GM23248 (cell line): Measurements from ENCODE around the gene CLDN24. TPM values are rescaled to one million over a fixed set of nuclear protein-coding genes. Genes with fewer than 3 reads are reported as not detected.

ENCODE experiments used
- DNase-seq: peaks from one replicate; pipeline ENCODE4 v3.0.0-alpha.2; 2015
- H2AFZ ChIP-seq: fragments of 200-600 bp; sonication (generic); 2 replicates; pipeline ENCODE4 v1.6.1; 2016; ENCODE audit warnings: antibody characterized with exemption
- H3F3A ChIP-seq: fragments of 200-600 bp; sonication (generic); 2 replicates; pipeline ENCODE4 v1.6.1; 2016; ENCODE audit warnings: mild to moderate bottlenecking, antibody characterized with exemption, mixed run types; ENCODE audit not compliant: insufficient read depth
- H3K27ac ChIP-seq: fragments of 200-600 bp; sonication (generic); 2 replicates; pipeline ENCODE4 v1.5.1; 2016; ENCODE audit warnings: mild to moderate bottlenecking
- H3K27me3 ChIP-seq: fragments of 200-600 bp; sonication (generic); replicated peaks from 2 replicates; pipeline ENCODE4 v1.6.1; 2016; ENCODE audit warnings: mild to moderate bottlenecking; ENCODE audit not compliant: insufficient read depth
- H3K36me3 ChIP-seq: fragments of 200-600 bp; sonication (generic); 2 replicates; pipeline ENCODE4 v1.6.1; 2016; ENCODE audit warnings: low read depth, mild to moderate bottlenecking
- H3K4me1 ChIP-seq: fragments of 200-600 bp; sonication (generic); 2 replicates; pipeline ENCODE4 v1.6.1; 2016; ENCODE audit warnings: mild to moderate bottlenecking; ENCODE audit not compliant: insufficient read depth
- H3K4me2 ChIP-seq: fragments of 200-600 bp; sonication (generic); one replicate; pipeline ENCODE4 v1.6.1; 2016; ENCODE audit warnings: mild to moderate bottlenecking; ENCODE audit not compliant: unreplicated experiment
- H3K4me3 ChIP-seq: fragments of 200-600 bp; sonication (generic); 2 replicates; pipeline ENCODE4 v1.5.1; 2016; ENCODE audit warnings: mild to moderate bottlenecking
- H3K79me2 ChIP-seq: fragments of 200-600 bp; sonication (generic); 2 replicates; pipeline ENCODE4 v1.6.1; 2016; ENCODE audit warnings: mild to moderate bottlenecking; ENCODE audit not compliant: insufficient read depth
- H3K9ac ChIP-seq: fragments of 200-600 bp; sonication (generic); 2 replicates; pipeline ENCODE4 v1.6.1; 2016; ENCODE audit warnings: mild to moderate bottlenecking
- H3K9me2 ChIP-seq: fragments of 200-600 bp; sonication (generic); 2 replicates; pipeline ENCODE4 v1.6.1; 2016; ENCODE audit warnings: mixed run types, mild to moderate bottlenecking, moderate library complexity; ENCODE audit not compliant: insufficient read depth
- H3K9me3 ChIP-seq: fragments of 200-600 bp; sonication (generic); one replicate; pipeline ENCODE4 v1.6.1; 2017; ENCODE audit warnings: low read depth
- H4K20me1 ChIP-seq: fragments of 200-600 bp; sonication (generic); 2 replicates; pipeline ENCODE4 v1.6.0; 2016; ENCODE audit not compliant: insufficient read depth
- EZH2 ChIP-seq: fragments of 200-600 bp; sonication (generic); IDR thresholded peaks from 2 replicates; pipeline ENCODE4 v1.6.1; 2018; ENCODE audit warnings: antibody characterized with exemption, mild to moderate bottlenecking; ENCODE audit not compliant: insufficient read depth, poor library complexity, severe bottlenecking
- EZH2phosphoT487 ChIP-seq: fragments of 200-600 bp; sonication (generic); IDR thresholded peaks from 2 replicates; pipeline ENCODE4 v1.6.1; 2018; ENCODE audit warnings: antibody characterized with exemption, moderate library complexity, mild to moderate bottlenecking, low read depth; ENCODE audit not compliant: insufficient read depth
- WGBS, 2 experiments: methylation state at CpG; one replicate each; pipeline ENCODE4 v1.1.6; 2015 to 2017; ENCODE audit warnings: low lambda C conversion rate in 2 of 2, low coverage in 1 of 2; ENCODE audit errors: missing lambda C conversion rate in 2 of 2; 5-methylcytosine and 5-hydroxymethylcytosine counted together
- in situ Hi-C: fragments of 300-500 bp; cut with MboI; formaldehyde crosslinking; loops from 2 replicates; pipeline ENCODE4 v1.15.0; 2020
- polyA plus RNA-seq: library from polyadenylated mRNA; unstranded; fragments of >200 nt; fragmentation: Nextera tagmentation; extraction: Ambion mirVana; gene quantifications from 2 replicates; pipeline ENCODE4 v1.2.1, GENCODE V29; 2016
- total RNA-seq: library from RNA; depleted of rRNA; stranded (reverse); fragments of >200 nt; shearing (Covaris generic); gene quantifications from 2 replicates; pipeline ENCODE4 v1.2.3, GENCODE V29; 2014

Gene CLDN24
- total and polyA plus RNA-seq, 2 experiments from 2014 or later = not detected

DNA sequence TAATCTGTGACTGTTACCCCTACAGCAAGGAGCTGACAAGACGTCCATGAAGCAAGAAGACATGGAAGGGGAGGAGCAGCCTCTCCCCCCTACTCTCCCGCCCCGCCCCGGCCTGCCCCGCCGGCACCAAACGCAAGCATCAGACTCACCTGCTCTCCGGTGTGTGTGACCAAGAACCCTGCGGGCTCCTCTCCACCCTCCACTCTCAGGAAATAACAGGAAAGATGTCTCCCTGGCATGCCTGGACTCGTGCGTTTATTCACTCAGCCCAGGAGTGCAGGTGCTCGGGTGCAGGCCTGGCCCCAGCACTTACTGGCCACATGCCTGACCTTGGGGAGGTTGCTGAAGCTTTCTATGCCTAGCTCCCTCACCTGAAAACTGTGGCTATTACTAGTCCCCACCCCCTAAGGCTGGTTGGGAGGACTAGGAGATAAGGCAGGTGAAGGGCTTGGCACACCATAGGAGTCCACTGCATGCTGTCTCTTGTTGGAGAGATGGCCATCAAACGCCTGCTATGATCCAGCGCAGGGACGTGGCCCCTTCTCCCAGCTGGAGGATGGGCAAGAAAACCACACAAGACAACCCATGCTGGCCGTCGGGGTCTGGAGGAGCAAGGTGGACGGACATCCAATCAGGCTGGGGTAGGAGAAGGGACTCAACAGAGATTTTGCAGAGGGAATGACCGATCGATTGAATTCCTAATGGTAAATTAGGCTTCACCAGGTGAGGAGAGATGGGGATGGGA, 34.9 kb upstream of the CLDN24 start:
- WGBS, 2 experiments = 92 to 96% methylated on average over 18 to 20 of the region's 20 CpGs
- TF ChIP-seq EZH2phosphoT487 = no peak
- no peak for TF ChIP-seq EZH2
- H3K27me3 ChIP-seq = no peaks in the 10 kb centered on the region
- H3K9me3 ChIP-seq = no peaks in the 10 kb centered on the region
- no peak overlapping the region for H3K9ac ChIP-seq
- H3K4me3 ChIP-seq = no peak overlapping the region
- no peak overlapping the region for H2AFZ ChIP-seq
- H4K20me1 ChIP-seq = no peaks in the 10 kb centered on the region
- H3K79me2 ChIP-seq = no peaks in the 10 kb centered on the region
- no peaks in the 10 kb centered on the region for H3K36me3 ChIP-seq
- H3K4me2 ChIP-seq = no peak overlapping the region
- in situ Hi-C loops = no loop called here
- peaks cover 26% of the 10 kb centered on the region for H3K4me1 ChIP-seq
- H3F3A ChIP-seq = peaks cover 33% of the 10 kb centered on the region
- H3K27ac ChIP-seq = no peak overlapping the region
- no peak for DNase-seq
- no peaks in the 10 kb centered on the region for H3K9me2 ChIP-seq

GRCh38 chr4:183356173-183356830, 34.1 kb upstream of the CLDN24 start:
- no peak overlapping the region for H3K4me2 ChIP-seq

DNA sequence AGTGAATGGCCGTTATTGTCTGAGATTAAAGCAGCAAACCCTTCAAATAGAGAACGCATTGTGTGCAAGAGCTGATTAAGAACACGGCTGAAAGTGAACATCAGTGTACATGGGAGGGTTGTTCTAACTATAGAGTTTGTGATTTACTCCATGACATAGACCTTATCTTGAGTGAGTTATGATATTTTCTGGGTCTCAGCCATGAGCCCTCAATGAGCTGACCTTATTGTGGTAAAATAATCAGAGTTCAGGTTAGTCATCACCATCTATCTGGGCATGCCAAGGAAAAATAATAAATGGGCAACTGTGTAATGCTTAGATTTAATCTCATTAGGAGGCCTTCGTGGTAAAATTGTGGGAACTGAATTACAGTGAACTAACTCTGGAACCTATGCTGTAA, 33.2 kb upstream of the CLDN24 start:
- Histone ChIP-seq H3K36me3 (no peaks in the 10 kb centered on the region), H4K20me1 (no peaks in the 10 kb centered on the region), H2AFZ (0 out of 2 replicates have a peak overlapping the region, but pooled peaks have one; percentile 22), H3K9me2 (no peaks in the 10 kb centered on the region), H3K4me3 (no peak overlapping the region), H3K27me3 (no peaks in the 10 kb centered on the region), H3K4me2 (no peak overlapping the region), H3K4me1 (peaks cover 26% of the 10 kb centered on the region), H3K79me2 (no peaks in the 10 kb centered on the region), H3K27ac (peak overlapping the region; percentile 37; the same call in 1 of the 2 replicates), H3K9ac (no peak overlapping the region), H3F3A (peaks cover 30% of the 10 kb centered on the region), H3K9me3 (no peaks in the 10 kb centered on the region)
- in situ Hi-C loops = no loop called here
- WGBS, 2 experiments = 67 to 70% methylated on average over 4 of the region's 4 CpGs
- peak; percentile 71 for DNase-seq
- no peak for TF ChIP-seq EZH2
- no peak for TF ChIP-seq EZH2phosphoT487

More at GRCh38 chr4:183356173-183356830, 34.1 kb upstream of the CLDN24 start:
- DNase-seq = no peak
- no peak overlapping the region for H3K4me3 ChIP-seq
- no peaks in the 10 kb centered on the region for H3K9me2 ChIP-seq
- H3K9ac ChIP-seq = no peak overlapping the region
- in situ Hi-C loops = no loop called here
- H3F3A ChIP-seq = peaks cover 32% of the 10 kb centered on the region
- peak overlapping the region; percentile 37; the same call in 1 of the 2 replicates for H3K27ac ChIP-seq
- H3K36me3 ChIP-seq = no peaks in the 10 kb centered on the region
- TF ChIP-seq EZH2phosphoT487 = no peak
- no peak for TF ChIP-seq EZH2
- no peaks in the 10 kb centered on the region for H3K9me3 ChIP-seq
- H3K79me2 ChIP-seq = no peaks in the 10 kb centered on the region
- H3K4me1 ChIP-seq = peaks cover 26% of the 10 kb centered on the region
- H4K20me1 ChIP-seq = no peaks in the 10 kb centered on the region
- no peaks in the 10 kb centered on the region for H3K27me3 ChIP-seq
- 90 to 91% methylated on average over 20 of the region's 20 CpGs for WGBS, 2 experiments
- H2AFZ ChIP-seq = no peak overlapping the region

GRCh38 chr4:183354219-183354618, 32.0 kb upstream of the CLDN24 start:
- in situ Hi-C loops = no loop called here
- no peak overlapping the region for H3K4me3 ChIP-seq
- 97 to 98% methylated on average over 9 of the region's 9 CpGs for WGBS, 2 experiments
- no peak overlapping the region for H3K9ac ChIP-seq
- H3K4me1 ChIP-seq = peaks cover 28% of the 10 kb centered on the region
- no peak overlapping the region for H2AFZ ChIP-seq
- H3K36me3 ChIP-seq = no peaks in the 10 kb centered on the region
- H3K9me2 ChIP-seq = no peaks in the 10 kb centered on the region
- DNase-seq = no peak
- no peaks in the 10 kb centered on the region for H3K9me3 ChIP-seq
- no peaks in the 10 kb centered on the region for H3K27me3 ChIP-seq
- no peaks in the 10 kb centered on the region for H3K79me2 ChIP-seq
- no peak overlapping the region for H3K27ac ChIP-seq
- no peaks in the 10 kb centered on the region for H4K20me1 ChIP-seq
- no peak for TF ChIP-seq EZH2
- TF ChIP-seq EZH2phosphoT487 = no peak
- no peak overlapping the region for H3K4me2 ChIP-seq
- H3F3A ChIP-seq = peaks cover 35% of the 10 kb centered on the region
